Measurements from ENCODE around the gene AGAP1. TPM values are rescaled to one million over a fixed set of nuclear protein-coding genes. Genes with fewer than 3 reads are reported as not detected.

AGAP1 gene
- total RNA-seq, 1 donor from 2014 or later, result 18.3 TPM

DNA sequence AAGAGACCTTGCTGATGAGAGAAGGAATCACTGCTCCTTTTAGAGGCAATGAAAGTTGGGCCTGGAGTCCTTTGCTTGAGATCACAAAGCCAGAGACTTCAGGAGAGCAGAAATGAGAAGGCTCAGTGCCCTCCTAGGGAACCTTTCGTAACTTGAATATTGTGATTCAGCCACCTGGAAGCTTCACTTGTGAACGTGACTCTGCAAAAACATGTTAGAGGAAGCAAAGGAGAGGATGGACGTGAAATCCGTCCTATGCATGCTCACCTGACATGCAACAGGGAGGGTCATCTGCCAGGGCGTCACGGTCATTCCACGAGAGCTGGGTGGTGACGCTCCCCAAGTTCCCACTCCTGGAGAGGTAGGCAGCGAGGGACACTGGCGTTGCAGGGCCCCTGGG is 243.6 kb downstream of the AGAP1 start:
- Histone ChIP-seq H3K36me3 (ENCODE audit: control insufficient read depth in 3 of 3, insufficient read depth in 3 of 3, low read length in 3 of 3) (peaks cover 0 to 4% (median 2%) of the 10 kb centered on the region in 3 donors), H3K9me3 (ENCODE audit: control insufficient read depth in 3 of 3, low read length in 3 of 3) (no peaks in the 10 kb centered on the region), H3K27me3 (ENCODE audit: control insufficient read depth in 3 of 3, insufficient read depth in 3 of 3, low read length in 3 of 3) (no peaks in the 10 kb centered on the region), H3K27ac (ENCODE audit: low read depth, low read length) (no peak overlapping the region), H3K9ac (ENCODE audit: low read depth in 1 of 3, low read length in 3 of 3) (no peak overlapping the region), H3K4me1 (ENCODE audit: control insufficient read depth in 3 of 3, insufficient read depth in 3 of 3, low read length in 3 of 3) (no peaks in the 10 kb centered on the region), H3K4me3 (ENCODE audit: low read length in 3 of 3) (no peak overlapping the region)

DNA sequence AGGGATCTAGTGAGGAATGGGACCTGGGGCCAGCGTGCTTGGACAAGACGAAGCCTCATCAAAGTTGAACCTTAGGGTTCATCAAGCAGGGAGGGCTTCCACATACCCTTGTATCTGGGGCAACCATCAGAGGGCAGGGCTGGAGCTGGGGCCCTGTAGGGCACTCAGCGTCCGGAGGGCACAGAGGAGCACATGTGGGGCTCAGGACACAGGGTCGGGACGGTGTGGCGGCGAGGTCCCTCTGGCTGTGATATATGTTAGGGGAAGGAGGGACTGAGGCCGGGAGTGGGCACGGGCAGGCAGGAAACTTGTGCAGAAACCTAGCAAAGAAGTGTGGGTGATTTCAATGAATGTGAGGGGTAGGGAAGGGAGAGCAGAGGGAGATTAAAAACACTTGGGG is 244.0 kb downstream of the AGAP1 start:
- H3K9me3 ChIP-seq (ENCODE audit: control insufficient read depth in 3 of 3, low read length in 3 of 3), result no peaks in the 10 kb centered on the region
- H3K4me3 ChIP-seq (ENCODE audit: low read length in 3 of 3), result no peak overlapping the region
- H3K4me1 ChIP-seq (ENCODE audit: control insufficient read depth in 3 of 3, insufficient read depth in 3 of 3, low read length in 3 of 3), result no peaks in the 10 kb centered on the region
- H3K9ac ChIP-seq (ENCODE audit: low read depth in 1 of 3, low read length in 3 of 3), result no peak overlapping the region
- no peak overlapping the region for H3K27ac ChIP-seq (ENCODE audit: low read depth, low read length)
- H3K27me3 ChIP-seq (ENCODE audit: control insufficient read depth in 3 of 3, insufficient read depth in 3 of 3, low read length in 3 of 3), result no peaks in the 10 kb centered on the region
- H3K36me3 ChIP-seq (ENCODE audit: control insufficient read depth in 3 of 3, insufficient read depth in 3 of 3, low read length in 3 of 3), result peaks cover 0 to 4% (median 2%) of the 10 kb centered on the region in 3 donors

GRCh38 chr2:235739704-235740415 is 246.0 kb downstream of the AGAP1 start:
- no peaks in the 10 kb centered on the region for H3K27me3 ChIP-seq (ENCODE audit: control insufficient read depth in 3 of 3, insufficient read depth in 3 of 3, low read length in 3 of 3)
- H3K27ac ChIP-seq (ENCODE audit: low read depth, low read length), result no peak overlapping the region
- H3K4me1 ChIP-seq (ENCODE audit: control insufficient read depth in 3 of 3, insufficient read depth in 3 of 3, low read length in 3 of 3), result no peaks in the 10 kb centered on the region
- peaks cover 0 to 9% (median 4%) of the 10 kb centered on the region in 3 donors for H3K36me3 ChIP-seq (ENCODE audit: control insufficient read depth in 3 of 3, insufficient read depth in 3 of 3, low read length in 3 of 3)
- H3K4me3 ChIP-seq (ENCODE audit: low read length in 3 of 3), result no peak overlapping the region
- H3K9me3 ChIP-seq (ENCODE audit: control insufficient read depth in 3 of 3, low read length in 3 of 3), result no peaks in the 10 kb centered on the region
- H3K9ac ChIP-seq (ENCODE audit: low read depth in 1 of 3, low read length in 3 of 3), result no peak overlapping the region

GRCh38 chr2:235740821-235741220 is 247.0 kb downstream of the AGAP1 start:
- Histone ChIP-seq H3K9ac (ENCODE audit: low read depth in 1 of 3, low read length in 3 of 3) (no peak overlapping the region), H3K9me3 (ENCODE audit: control insufficient read depth in 3 of 3, low read length in 3 of 3) (no peaks in the 10 kb centered on the region), H3K27me3 (ENCODE audit: control insufficient read depth in 3 of 3, insufficient read depth in 3 of 3, low read length in 3 of 3) (no peaks in the 10 kb centered on the region), H3K4me3 (ENCODE audit: low read length in 3 of 3) (no peak overlapping the region), H3K27ac (ENCODE audit: low read depth, low read length) (no peak overlapping the region), H3K36me3 (ENCODE audit: control insufficient read depth in 3 of 3, insufficient read depth in 3 of 3, low read length in 3 of 3) (peaks cover 0 to 9% (median 4%) of the 10 kb centered on the region in 3 donors), H3K4me1 (ENCODE audit: control insufficient read depth in 3 of 3, insufficient read depth in 3 of 3, low read length in 3 of 3) (no peaks in the 10 kb centered on the region)

DNA sequence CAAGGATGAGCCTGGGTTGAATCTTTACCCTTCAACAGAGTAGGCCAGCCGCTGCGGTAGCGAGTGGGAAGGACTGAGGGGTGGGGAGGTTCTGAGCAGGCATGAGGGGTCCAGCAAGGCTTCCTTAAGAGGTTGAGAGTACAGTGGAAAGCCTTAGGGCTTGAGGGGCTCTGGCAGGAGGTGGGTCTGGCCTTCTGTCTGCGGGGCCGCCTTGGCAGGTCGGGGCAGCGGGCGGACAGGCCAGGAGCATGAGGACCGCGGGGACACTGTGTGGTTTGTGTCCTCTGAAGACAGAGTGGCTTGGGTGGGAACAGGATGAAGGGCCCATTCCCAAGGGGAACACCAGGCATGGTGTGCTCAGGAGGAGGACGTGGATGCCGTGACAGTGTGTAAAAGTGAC is 250.3 kb downstream of the AGAP1 start:
- no peaks in the 10 kb centered on the region for H3K27me3 ChIP-seq (ENCODE audit: control insufficient read depth in 3 of 3, insufficient read depth in 3 of 3, low read length in 3 of 3)
- no peak overlapping the region for H3K4me3 ChIP-seq (ENCODE audit: low read length in 3 of 3)
- no peak overlapping the region for H3K27ac ChIP-seq (ENCODE audit: low read depth, low read length)
- peaks cover 0 to 9% (median 6%) of the 10 kb centered on the region in 3 donors for H3K36me3 ChIP-seq (ENCODE audit: control insufficient read depth in 3 of 3, insufficient read depth in 3 of 3, low read length in 3 of 3)
- H3K9ac ChIP-seq (ENCODE audit: low read depth in 1 of 3, low read length in 3 of 3), result no peak overlapping the region
- H3K4me1 ChIP-seq (ENCODE audit: control insufficient read depth in 3 of 3, insufficient read depth in 3 of 3, low read length in 3 of 3), result peaks cover 0 to 10% (median 2%) of the 10 kb centered on the region in 3 donors
- no peaks in the 10 kb centered on the region for H3K9me3 ChIP-seq (ENCODE audit: control insufficient read depth in 3 of 3, low read length in 3 of 3)

DNA sequence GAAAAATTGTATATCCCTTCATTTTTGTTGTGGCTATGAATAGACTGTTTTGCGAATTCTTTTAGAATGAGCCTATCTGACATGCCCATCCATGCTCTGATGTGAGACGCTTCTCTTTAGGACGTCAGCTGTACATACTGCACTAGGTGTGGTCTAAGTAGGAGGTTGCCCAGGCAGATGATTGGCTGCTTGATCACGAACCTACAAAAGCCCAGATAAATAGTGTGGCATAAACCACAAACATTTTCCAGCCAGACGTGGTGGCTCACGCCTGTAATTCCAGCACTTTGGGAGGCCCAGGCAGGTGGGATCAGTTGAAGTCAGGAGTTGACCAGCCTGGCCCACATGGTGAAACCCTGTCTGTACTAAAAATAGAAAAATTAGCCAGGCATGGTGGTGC is 251.8 kb downstream of the AGAP1 start:
- no peaks in the 10 kb centered on the region for H3K27me3 ChIP-seq (ENCODE audit: control insufficient read depth in 3 of 3, insufficient read depth in 3 of 3, low read length in 3 of 3)
- no peaks in the 10 kb centered on the region for H3K9me3 ChIP-seq (ENCODE audit: control insufficient read depth in 3 of 3, low read length in 3 of 3)
- peaks cover 7 to 15% (median 7%) of the 10 kb centered on the region in 3 donors for H3K36me3 ChIP-seq (ENCODE audit: control insufficient read depth in 3 of 3, insufficient read depth in 3 of 3, low read length in 3 of 3)
- no peak overlapping the region for H3K9ac ChIP-seq (ENCODE audit: low read depth in 1 of 3, low read length in 3 of 3)
- H3K4me3 ChIP-seq (ENCODE audit: low read length in 3 of 3), result no peak overlapping the region
- peaks cover 0 to 18% (median 9%) of the 10 kb centered on the region in 3 donors for H3K4me1 ChIP-seq (ENCODE audit: control insufficient read depth in 3 of 3, insufficient read depth in 3 of 3, low read length in 3 of 3)
- H3K27ac ChIP-seq (ENCODE audit: low read depth, low read length), result no peak overlapping the region

- Histone ChIP-seq H3K9me3 (ENCODE audit: control insufficient read depth in 3 of 3, low read length in 3 of 3) (no peaks in the 10 kb centered on the region), H3K4me1 (ENCODE audit: control insufficient read depth in 3 of 3, insufficient read depth in 3 of 3, low read length in 3 of 3) (peaks cover 0 to 18% (median 9%) of the 10 kb centered on the region in 3 donors), H3K4me3 (ENCODE audit: low read length in 3 of 3) (no peak overlapping the region), H3K27ac (ENCODE audit: low read depth, low read length) (no peak overlapping the region), H3K27me3 (ENCODE audit: control insufficient read depth in 3 of 3, insufficient read depth in 3 of 3, low read length in 3 of 3) (no peaks in the 10 kb centered on the region), H3K36me3 (ENCODE audit: control insufficient read depth in 3 of 3, insufficient read depth in 3 of 3, low read length in 3 of 3) (peaks cover 9 to 11% (median 10%) of the 10 kb centered on the region in 3 donors), H3K9ac (ENCODE audit: low read depth in 1 of 3, low read length in 3 of 3) (no peak overlapping the region)
Measured at GRCh38 chr2:235746257-235746934, 252.6 kb downstream of the AGAP1 start.

DNA sequence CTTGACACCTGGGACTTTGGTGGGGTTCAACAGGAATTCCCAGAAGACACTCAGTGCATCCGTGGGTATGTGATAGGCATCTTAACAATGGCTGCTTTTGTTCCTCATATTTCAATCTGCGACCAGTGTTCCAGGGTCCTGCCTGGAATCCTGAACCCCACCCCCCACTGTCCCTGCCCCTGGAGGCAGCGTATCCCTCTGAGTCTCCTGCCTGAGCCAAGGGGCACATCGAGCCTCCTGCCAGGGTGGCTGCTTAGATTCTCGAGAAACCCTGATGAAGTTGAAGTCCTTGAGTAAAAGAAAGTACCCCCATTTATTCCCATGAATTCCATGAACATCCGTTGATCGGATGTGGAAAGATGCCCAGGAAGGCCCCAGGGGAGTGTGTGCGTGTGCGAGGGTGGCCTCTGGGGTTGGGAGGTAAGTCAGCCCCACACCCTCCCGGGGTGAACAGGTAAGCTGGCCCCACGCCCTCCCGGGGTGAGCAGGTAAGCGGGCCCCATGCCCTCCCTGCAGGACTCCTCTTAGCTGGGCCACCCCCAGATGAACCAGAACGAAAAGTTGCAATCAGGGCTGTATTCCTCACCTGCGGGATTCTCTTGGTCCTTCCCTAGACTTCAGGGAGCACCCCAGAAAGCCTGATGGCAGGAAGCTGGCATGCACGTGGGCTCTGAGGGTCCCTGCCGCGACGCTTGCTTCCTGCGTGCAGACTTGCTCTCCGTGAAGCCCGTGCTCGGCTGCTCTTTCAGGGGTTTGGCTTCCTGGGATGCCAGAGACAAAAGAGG is 253.3 kb downstream of the AGAP1 start:
- Histone ChIP-seq H3K9ac (ENCODE audit: low read depth in 1 of 3, low read length in 3 of 3) (peak overlapping the region in 1 of 3 donors; percentile 8), H3K27me3 (ENCODE audit: control insufficient read depth in 3 of 3, insufficient read depth in 3 of 3, low read length in 3 of 3) (no peaks in the 10 kb centered on the region), H3K4me3 (ENCODE audit: low read length in 3 of 3) (no peak overlapping the region), H3K27ac (ENCODE audit: low read depth, low read length) (no peak overlapping the region), H3K36me3 (ENCODE audit: control insufficient read depth in 3 of 3, insufficient read depth in 3 of 3, low read length in 3 of 3) (peaks cover 13 to 14% (median 13%) of the 10 kb centered on the region in 3 donors), H3K4me1 (ENCODE audit: control insufficient read depth in 3 of 3, insufficient read depth in 3 of 3, low read length in 3 of 3) (peaks cover 0 to 18% (median 9%) of the 10 kb centered on the region in 3 donors), H3K9me3 (ENCODE audit: control insufficient read depth in 3 of 3, low read length in 3 of 3) (no peaks in the 10 kb centered on the region)

DNA sequence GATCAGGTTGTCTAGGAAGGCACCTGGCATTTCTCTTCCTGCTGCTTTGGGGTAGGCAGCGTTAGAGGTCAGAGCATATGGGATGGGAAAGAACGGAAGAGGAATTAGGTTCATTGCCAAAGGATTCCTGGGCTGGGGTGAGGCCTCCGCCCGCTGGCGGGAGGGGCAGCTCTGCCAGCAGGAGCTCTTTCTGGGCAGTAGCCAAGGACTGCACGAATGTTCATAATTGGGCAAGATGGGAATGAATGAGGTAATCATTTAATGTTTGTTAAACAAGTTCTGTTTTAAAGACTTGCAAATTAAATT is 253.9 kb downstream of the AGAP1 start:
- H3K4me1 ChIP-seq (ENCODE audit: control insufficient read depth in 3 of 3, insufficient read depth in 3 of 3, low read length in 3 of 3), result peaks cover 0 to 18% (median 9%) of the 10 kb centered on the region in 3 donors
- no peaks in the 10 kb centered on the region for H3K9me3 ChIP-seq (ENCODE audit: control insufficient read depth in 3 of 3, low read length in 3 of 3)
- peaks cover 13 to 14% (median 14%) of the 10 kb centered on the region in 3 donors for H3K36me3 ChIP-seq (ENCODE audit: control insufficient read depth in 3 of 3, insufficient read depth in 3 of 3, low read length in 3 of 3)
- H3K27ac ChIP-seq (ENCODE audit: low read depth, low read length), result no peak overlapping the region
- H3K9ac ChIP-seq (ENCODE audit: low read depth in 1 of 3, low read length in 3 of 3), result no peak overlapping the region
- no peak overlapping the region for H3K4me3 ChIP-seq (ENCODE audit: low read length in 3 of 3)
- H3K27me3 ChIP-seq (ENCODE audit: control insufficient read depth in 3 of 3, insufficient read depth in 3 of 3, low read length in 3 of 3), result no peaks in the 10 kb centered on the region

Measured in skeletal muscle tissue (tissue), 4 donors.